GM06990 (cell line): ENCODE measurements around the gene SERPINE2.

ENCODE experiments used
- DNase-seq: peaks from one replicate; pipeline ENCODE4 v3.0.0-alpha.2; 2011; ENCODE audit not compliant: insufficient read length; ENCODE audit errors: extremely low read depth
- H3K27me3 ChIP-seq: replicated peaks from 2 replicates; pipeline ENCODE4 v1.6.0; 2011; ENCODE audit warnings: low read length; ENCODE audit not compliant: control insufficient read depth, insufficient read depth
- H3K36me3 ChIP-seq: 2 replicates; pipeline ENCODE4 v1.5.1; 2011; ENCODE audit warnings: low read length; ENCODE audit not compliant: control insufficient read depth, insufficient read depth
- H3K4me3 ChIP-seq: replicated peaks from 2 replicates; pipeline ENCODE4 v1.5.1; 2011; ENCODE audit warnings: low read depth, mild to moderate bottlenecking, control low read depth, low read length
- CTCF ChIP-seq: IDR thresholded peaks from 2 replicates; pipeline ENCODE4 v1.5.1; 2011; ENCODE audit warnings: low read length, control low read depth, mild to moderate bottlenecking, inconsistent platforms; ENCODE audit not compliant: insufficient read depth, poor library complexity, severe bottlenecking

The SERPINE2 gene

GRCh38 chr2:224072541-224073188, 33.6 kb upstream of the SERPINE2 start:
- H3K27me3 ChIP-seq = no peaks in the 10 kb centered on the region; the same call in none of the 2 replicates
- TF ChIP-seq CTCF = no peak
- H3K36me3 ChIP-seq = no peaks in the 10 kb centered on the region
- no peak overlapping the region for H3K4me3 ChIP-seq
- no peak for DNase-seq

GRCh38 chr2:224069172-224069571, 30.1 kb upstream of the SERPINE2 start:
- no peak for DNase-seq
- Histone ChIP-seq H3K27me3 (no peaks in the 10 kb centered on the region; the same call in none of the 2 replicates), H3K4me3 (no peak overlapping the region), H3K36me3 (no peaks in the 10 kb centered on the region)
- no peak for TF ChIP-seq CTCF

- DNase-seq = no peak
- no peak overlapping the region for H3K4me3 ChIP-seq
- TF ChIP-seq CTCF = no peak
- no peaks in the 10 kb centered on the region for H3K36me3 ChIP-seq
- no peaks in the 10 kb centered on the region for H3K27me3 ChIP-seq
These were observed 24.2 kb upstream of the SERPINE2 start for GRCh38 chr2:224063298-224063648.

- TF ChIP-seq CTCF = no peak
- H3K27me3 ChIP-seq = no peaks in the 10 kb centered on the region; the same call in 1 of the 2 replicates
- H3K4me3 ChIP-seq = no peak overlapping the region
- H3K36me3 ChIP-seq = no peaks in the 10 kb centered on the region
- DNase-seq = no peak
These were observed 23.6 kb upstream of the SERPINE2 start for GRCh38 chr2:224062481-224063297.

- Histone ChIP-seq H3K36me3 (no peaks in the 10 kb centered on the region), H3K4me3 (no peak overlapping the region), H3K27me3 (no peaks in the 10 kb centered on the region; the same call in 1 of the 2 replicates)
- DNase-seq = no peak
- no peak for TF ChIP-seq CTCF
These were observed 21.8 kb upstream of the SERPINE2 start for GRCh38 chr2:224060783-224061482.
